ENCODE results near the gene CAP1.

The CAP1 gene

GRCh38 chr1:40096977-40097782 is 56.7 kb downstream of the CAP1 start, which contains the start of gene PPT1:
TSS of gene PPT1 (minus strand) at chr1:40097252. CDS start at chr1:40097238, 14 bp downstream.
- DNase-seq, result peak; percentile 6 to 86 (median 74)

- no peak for DNase-seq
These were observed 61.5 kb downstream of the CAP1 start for GRCh38 chr1:40102038-40102437.

- DNase-seq, result no peak
These were observed 62.4 kb downstream of the CAP1 start for GRCh38 chr1:40102896-40103295.

- DNase-seq, result no peak
These were observed 64.5 kb downstream of the CAP1 start for GRCh38 chr1:40105028-40105427.

DNA sequence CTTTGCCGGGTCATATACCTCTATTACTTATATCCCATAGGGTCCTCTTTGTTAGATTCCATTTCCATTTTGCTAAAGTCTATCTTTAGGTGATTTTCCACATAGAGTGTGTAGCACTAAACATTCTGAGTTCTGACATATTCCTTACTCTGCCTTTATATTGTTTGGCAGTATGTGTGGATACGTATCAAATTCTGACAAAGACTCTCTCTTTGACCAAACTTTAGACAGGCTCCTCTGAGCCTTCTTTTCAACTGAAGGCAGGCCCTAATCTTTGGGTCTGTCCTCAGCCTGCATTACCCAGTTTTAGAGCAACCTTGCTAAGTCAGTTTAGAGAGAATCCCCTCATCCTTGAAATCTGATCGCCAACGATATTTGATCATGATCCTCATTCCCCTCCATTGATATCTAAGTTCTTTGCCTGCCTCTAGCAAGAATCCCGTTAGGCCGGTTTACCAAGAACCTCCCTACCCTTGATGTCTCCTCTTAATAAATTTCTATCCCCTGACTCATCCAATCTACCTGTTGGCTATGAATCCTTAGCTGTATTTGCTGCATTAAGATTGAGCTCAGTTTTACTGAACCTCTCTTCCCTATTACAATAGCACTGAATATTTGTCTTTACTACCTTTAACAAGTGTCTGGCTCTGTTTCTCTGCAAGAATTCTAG is 66.9 kb downstream of the CAP1 start:
- DNase-seq, result no peak

GRCh38 chr1:40110389-40110788 is 69.9 kb downstream of the CAP1 start:
- no peak for DNase-seq

DNA sequence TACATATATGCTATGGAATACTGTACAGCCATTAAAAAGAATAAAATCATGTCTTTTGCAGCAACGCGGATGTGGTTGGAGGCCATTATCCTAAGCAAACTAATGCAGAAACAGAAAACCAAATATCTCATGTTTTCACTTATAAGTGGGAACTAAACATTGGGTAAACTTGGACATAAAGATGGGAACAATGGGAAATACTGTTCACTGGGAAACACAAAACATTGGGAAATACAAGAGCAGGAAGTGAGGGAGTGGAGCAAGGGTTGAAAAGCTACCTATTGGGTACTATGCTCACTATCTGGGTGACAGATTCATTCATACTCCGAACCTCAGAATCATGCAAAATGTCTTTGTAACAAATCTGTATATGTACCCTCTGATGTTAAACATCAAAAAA is 73.9 kb downstream of the CAP1 start:
- no peak for DNase-seq

GRCh38 chr1:40120128-40120527 is 79.6 kb downstream of the CAP1 start:
- no peak for DNase-seq
